Testis (tissue), 2 donors: Measurements from ENCODE around the gene THSD4.

Source experiments
- POLR2A ChIP-seq: fragments of 450-650 bp; IDR thresholded peaks from one replicate; pipeline ENCODE4 v1.6.1; 2017; ENCODE audit warnings: antibody characterized with exemption, mild to moderate bottlenecking, moderate library complexity
- TF ChIP-seq, protein P1 (sequence below), 3 experiments: fragments of 450-650 bp in 2 of 3; fragments of 200-600 bp in 1 of 3; sonication (generic) in 1 of 3; IDR thresholded peaks; one replicate each; pipeline ENCODE4 v1.5.1; 2016 to 2019; ENCODE audit warnings: antibody characterized with exemption in 3 of 3, mild to moderate bottlenecking in 2 of 3, moderate library complexity in 1 of 3

DNA sequence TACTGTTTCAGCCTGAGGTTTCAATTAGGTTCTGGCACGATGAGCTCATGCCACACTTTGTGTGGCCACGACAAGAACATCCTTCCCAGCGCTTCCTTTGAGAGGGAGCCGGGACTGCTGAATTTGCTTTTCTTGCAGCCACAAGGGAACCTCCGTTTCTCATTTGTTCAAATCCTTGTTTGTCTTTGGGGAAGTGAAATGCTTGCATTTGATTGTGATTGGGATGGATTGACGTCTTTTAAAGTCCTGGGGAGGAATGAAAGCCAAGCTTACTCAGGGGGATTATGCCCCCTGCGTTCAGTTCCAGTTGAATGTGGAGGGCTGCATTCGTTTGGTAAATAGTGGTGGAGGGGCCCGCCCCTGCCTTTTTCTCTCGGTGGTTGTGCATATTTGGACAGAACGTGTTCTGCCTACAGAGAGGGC lies 277.6 kb downstream of the THSD4 start:
- TF ChIP-seq, protein P1, sequence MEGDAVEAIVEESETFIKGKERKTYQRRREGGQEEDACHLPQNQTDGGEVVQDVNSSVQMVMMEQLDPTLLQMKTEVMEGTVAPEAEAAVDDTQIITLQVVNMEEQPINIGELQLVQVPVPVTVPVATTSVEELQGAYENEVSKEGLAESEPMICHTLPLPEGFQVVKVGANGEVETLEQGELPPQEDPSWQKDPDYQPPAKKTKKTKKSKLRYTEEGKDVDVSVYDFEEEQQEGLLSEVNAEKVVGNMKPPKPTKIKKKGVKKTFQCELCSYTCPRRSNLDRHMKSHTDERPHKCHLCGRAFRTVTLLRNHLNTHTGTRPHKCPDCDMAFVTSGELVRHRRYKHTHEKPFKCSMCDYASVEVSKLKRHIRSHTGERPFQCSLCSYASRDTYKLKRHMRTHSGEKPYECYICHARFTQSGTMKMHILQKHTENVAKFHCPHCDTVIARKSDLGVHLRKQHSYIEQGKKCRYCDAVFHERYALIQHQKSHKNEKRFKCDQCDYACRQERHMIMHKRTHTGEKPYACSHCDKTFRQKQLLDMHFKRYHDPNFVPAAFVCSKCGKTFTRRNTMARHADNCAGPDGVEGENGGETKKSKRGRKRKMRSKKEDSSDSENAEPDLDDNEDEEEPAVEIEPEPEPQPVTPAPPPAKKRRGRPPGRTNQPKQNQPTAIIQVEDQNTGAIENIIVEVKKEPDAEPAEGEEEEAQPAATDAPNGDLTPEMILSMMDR (IDR thresholded peaks at IDR 0.05) = no peak
- TF ChIP-seq POLR2A = no peak
